ENCODE results near the gene ARHGEF38.

Gene ARHGEF38

DNA sequence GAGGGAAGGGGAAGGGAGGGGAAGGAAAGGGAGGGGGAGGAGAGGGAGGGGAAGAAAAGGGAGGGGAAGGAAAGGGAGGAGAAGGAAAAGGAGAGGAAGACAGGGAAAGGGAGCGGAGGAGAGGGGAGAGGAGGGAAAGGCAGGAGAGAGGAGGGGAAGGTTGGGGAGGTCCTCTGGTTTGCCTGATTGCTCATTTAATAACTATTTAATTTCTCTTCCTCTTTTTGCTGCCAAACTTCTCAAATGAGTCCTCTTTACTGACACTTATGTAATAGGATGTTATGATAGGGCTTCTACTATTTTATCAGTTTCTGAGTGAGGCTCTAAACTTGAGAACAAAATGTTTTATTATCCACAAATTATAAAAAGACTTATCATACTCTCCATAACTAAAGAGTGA is 43.1 kb upstream of the ARHGEF38 start:
- H3K27ac ChIP-seq (ENCODE audit: low read depth, low read length), result no peak overlapping the region
- no peak overlapping the region for H3K4me3 ChIP-seq (ENCODE audit: low read length)
- TF ChIP-seq EZH2phosphoT487 (IDR thresholded peaks at IDR 0.05; ENCODE audit: borderline replicate concordance, low read length), result no peak
- TF ChIP-seq, protein P1, sequence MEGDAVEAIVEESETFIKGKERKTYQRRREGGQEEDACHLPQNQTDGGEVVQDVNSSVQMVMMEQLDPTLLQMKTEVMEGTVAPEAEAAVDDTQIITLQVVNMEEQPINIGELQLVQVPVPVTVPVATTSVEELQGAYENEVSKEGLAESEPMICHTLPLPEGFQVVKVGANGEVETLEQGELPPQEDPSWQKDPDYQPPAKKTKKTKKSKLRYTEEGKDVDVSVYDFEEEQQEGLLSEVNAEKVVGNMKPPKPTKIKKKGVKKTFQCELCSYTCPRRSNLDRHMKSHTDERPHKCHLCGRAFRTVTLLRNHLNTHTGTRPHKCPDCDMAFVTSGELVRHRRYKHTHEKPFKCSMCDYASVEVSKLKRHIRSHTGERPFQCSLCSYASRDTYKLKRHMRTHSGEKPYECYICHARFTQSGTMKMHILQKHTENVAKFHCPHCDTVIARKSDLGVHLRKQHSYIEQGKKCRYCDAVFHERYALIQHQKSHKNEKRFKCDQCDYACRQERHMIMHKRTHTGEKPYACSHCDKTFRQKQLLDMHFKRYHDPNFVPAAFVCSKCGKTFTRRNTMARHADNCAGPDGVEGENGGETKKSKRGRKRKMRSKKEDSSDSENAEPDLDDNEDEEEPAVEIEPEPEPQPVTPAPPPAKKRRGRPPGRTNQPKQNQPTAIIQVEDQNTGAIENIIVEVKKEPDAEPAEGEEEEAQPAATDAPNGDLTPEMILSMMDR (IDR thresholded peaks at IDR 0.05; ENCODE audit: low read depth, low read length, poor library complexity, severe bottlenecking), result no peak

DNA sequence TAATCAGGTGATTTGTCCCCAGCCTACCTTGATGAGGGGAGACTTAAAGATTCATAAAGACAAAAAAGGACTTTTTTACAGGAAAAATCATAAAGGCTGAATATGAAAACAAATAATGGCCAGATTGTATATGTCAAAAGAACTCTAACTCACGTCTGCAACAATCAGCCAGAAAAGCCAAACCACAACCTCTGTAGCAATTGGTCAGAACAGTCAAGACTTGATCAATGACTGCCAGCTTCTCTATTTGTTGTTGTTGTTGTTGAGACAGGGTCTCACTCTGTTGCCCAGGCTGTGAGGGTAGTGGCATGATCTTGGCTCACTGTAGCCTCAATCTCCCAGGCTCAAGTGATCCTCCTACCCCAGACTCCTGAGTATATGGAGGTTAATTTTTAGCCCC is 42.7 kb upstream of the ARHGEF38 start:
- H3K79me2 ChIP-seq (ENCODE audit: control insufficient read depth, low read length), result no peaks in the 10 kb centered on the region
- H3K4me3 ChIP-seq (ENCODE audit: low read length), result no peak overlapping the region
- H3K27me3 ChIP-seq (ENCODE audit: control insufficient read depth, low read length), result no peaks in the 10 kb centered on the region
- peaks cover 10% of the 10 kb centered on the region for H3K4me1 ChIP-seq (ENCODE audit: control insufficient read depth, low read length)
- H3K9me3 ChIP-seq (ENCODE audit: control insufficient read depth, insufficient read depth, low read length), result no peaks in the 10 kb centered on the region
- H4K20me1 ChIP-seq (ENCODE audit: control insufficient read depth, insufficient read depth, low read depth, low read length), result no peaks in the 10 kb centered on the region
- no peak for TF ChIP-seq EZH2phosphoT487 (IDR thresholded peaks at IDR 0.05; ENCODE audit: borderline replicate concordance, low read length)
- no peak overlapping the region for H3K4me2 ChIP-seq (ENCODE audit: low read length)
- H3F3A ChIP-seq (ENCODE audit: control insufficient read depth, insufficient read depth), result no peaks in the 10 kb centered on the region
- H3K9me2 ChIP-seq (replicated peaks; ENCODE audit: control insufficient read depth, low read length), result no peaks in the 10 kb centered on the region
- H3K36me3 ChIP-seq (ENCODE audit: control insufficient read depth, low read length), result no peaks in the 10 kb centered on the region
- no peak overlapping the region for H3K27ac ChIP-seq (ENCODE audit: low read depth, low read length)

More for the DNA sequence above, 43.1 kb upstream of the ARHGEF38 start:
- Histone ChIP-seq H3K4me2 (ENCODE audit: low read length) (no peak overlapping the region), H4K20me1 (ENCODE audit: control insufficient read depth, insufficient read depth, low read depth, low read length) (no peaks in the 10 kb centered on the region), H3K9me3 (ENCODE audit: control insufficient read depth, insufficient read depth, low read length) (no peaks in the 10 kb centered on the region), H3K27me3 (ENCODE audit: control insufficient read depth, low read length) (no peaks in the 10 kb centered on the region), H3K9me2 (replicated peaks; ENCODE audit: control insufficient read depth, low read length) (no peaks in the 10 kb centered on the region), H3K4me1 (ENCODE audit: control insufficient read depth, low read length) (peaks cover 10% of the 10 kb centered on the region), H3F3A (ENCODE audit: control insufficient read depth, insufficient read depth) (no peaks in the 10 kb centered on the region), H3K36me3 (ENCODE audit: control insufficient read depth, low read length) (no peaks in the 10 kb centered on the region), H3K79me2 (ENCODE audit: control insufficient read depth, low read length) (no peaks in the 10 kb centered on the region)

DNA sequence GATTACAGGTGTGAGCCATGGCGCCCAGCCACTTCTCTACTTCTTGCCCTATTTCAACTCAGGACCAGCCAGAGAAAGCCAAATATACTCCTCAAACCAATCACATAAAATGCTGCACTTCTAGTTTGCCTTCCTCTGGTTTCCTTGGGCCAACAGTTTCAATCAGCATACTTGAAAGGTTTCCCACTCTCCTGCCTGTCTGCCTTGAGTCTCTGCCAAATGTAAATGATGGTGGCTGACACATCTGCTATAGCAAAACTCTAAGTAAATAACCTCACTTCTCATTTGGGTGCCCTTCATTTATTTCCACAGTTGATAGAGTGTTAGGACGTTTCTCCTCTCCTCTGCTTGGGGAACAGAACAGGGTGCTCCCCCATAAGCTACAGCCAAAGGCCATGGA is 42.2 kb upstream of the ARHGEF38 start:
- TF ChIP-seq, protein P1 (IDR thresholded peaks at IDR 0.05; ENCODE audit: low read depth, low read length, poor library complexity, severe bottlenecking), result no peak
- no peak for TF ChIP-seq EZH2phosphoT487 (IDR thresholded peaks at IDR 0.05; ENCODE audit: borderline replicate concordance, low read length)
- Histone ChIP-seq H3K27me3 (ENCODE audit: control insufficient read depth, low read length) (no peaks in the 10 kb centered on the region), H3K9me3 (ENCODE audit: control insufficient read depth, insufficient read depth, low read length) (no peaks in the 10 kb centered on the region), H3K79me2 (ENCODE audit: control insufficient read depth, low read length) (no peaks in the 10 kb centered on the region), H3K36me3 (ENCODE audit: control insufficient read depth, low read length) (no peaks in the 10 kb centered on the region), H3K4me2 (ENCODE audit: low read length) (no peak overlapping the region), H4K20me1 (ENCODE audit: control insufficient read depth, insufficient read depth, low read depth, low read length) (no peaks in the 10 kb centered on the region), H3K9me2 (replicated peaks; ENCODE audit: control insufficient read depth, low read length) (no peaks in the 10 kb centered on the region), H3F3A (ENCODE audit: control insufficient read depth, insufficient read depth) (no peaks in the 10 kb centered on the region), H3K4me1 (ENCODE audit: control insufficient read depth, low read length) (peaks cover 10% of the 10 kb centered on the region), H3K4me3 (ENCODE audit: low read length) (no peak overlapping the region), H3K27ac (ENCODE audit: low read depth, low read length) (no peak overlapping the region)

DNA sequence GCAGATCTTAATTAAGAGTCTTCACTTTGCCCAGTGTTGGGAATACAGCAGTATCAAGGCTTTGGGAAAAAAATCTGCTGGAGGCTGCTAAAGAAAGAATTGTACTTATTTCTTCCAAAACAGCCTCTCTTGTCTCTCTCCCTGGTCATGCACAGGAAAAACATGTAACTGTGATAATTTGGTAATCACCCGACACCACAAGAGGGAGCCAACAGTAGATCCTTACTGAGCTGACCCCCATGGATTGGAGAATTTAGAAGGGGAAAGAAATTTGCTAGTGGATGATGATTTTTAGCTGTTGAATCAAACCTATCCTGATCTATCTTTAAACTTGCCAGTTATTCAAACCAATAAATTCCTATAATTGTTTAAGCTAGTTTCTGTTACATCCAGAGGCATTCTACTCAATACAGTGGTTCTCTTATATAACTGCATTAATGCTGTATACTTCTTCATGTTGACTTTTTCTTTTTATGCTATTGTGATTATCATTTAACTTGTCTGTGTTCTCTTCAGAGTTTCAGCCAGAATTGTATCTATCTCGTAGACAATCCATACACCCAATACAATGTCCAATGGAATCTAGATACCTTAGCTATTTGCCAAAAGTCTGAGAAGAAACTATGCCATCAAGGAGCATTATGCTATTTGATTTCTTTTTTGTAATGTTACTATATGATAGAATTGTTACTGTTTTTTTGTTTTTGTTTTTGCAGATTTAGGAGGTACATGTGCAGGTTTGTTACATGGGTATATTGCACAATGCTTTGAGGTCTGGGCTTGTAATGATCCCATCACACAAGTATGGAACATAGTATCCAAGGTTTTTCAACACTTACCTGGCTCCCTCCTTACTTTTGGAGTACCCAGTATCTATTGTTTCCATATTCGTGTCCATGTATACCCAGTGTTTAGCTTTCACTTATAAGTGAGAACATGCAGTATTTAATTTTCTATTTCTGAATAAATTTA is 31.3 kb upstream of the ARHGEF38 start:
- no peak overlapping the region for H3K4me2 ChIP-seq (ENCODE audit: low read length)
- no peak for TF ChIP-seq EZH2phosphoT487 (IDR thresholded peaks at IDR 0.05; ENCODE audit: borderline replicate concordance, low read length)
- TF ChIP-seq, protein P1 (IDR thresholded peaks at IDR 0.05; ENCODE audit: low read depth, low read length, poor library complexity, severe bottlenecking), result peak; percentile 76
- H3K9me3 ChIP-seq (ENCODE audit: control insufficient read depth, insufficient read depth, low read length), result no peaks in the 10 kb centered on the region
- no peaks in the 10 kb centered on the region for H4K20me1 ChIP-seq (ENCODE audit: control insufficient read depth, insufficient read depth, low read depth, low read length)
- H3K4me3 ChIP-seq (ENCODE audit: low read length), result no peak overlapping the region
- H3F3A ChIP-seq (ENCODE audit: control insufficient read depth, insufficient read depth), result no peaks in the 10 kb centered on the region
- H3K4me1 ChIP-seq (ENCODE audit: control insufficient read depth, low read length), result no peaks in the 10 kb centered on the region
- no peak overlapping the region for H3K27ac ChIP-seq (ENCODE audit: low read depth, low read length)
- peaks cover 10% of the 10 kb centered on the region; the same call in 1 of the 2 replicates for H3K27me3 ChIP-seq (ENCODE audit: control insufficient read depth, low read length)
- no peaks in the 10 kb centered on the region for H3K36me3 ChIP-seq (ENCODE audit: control insufficient read depth, low read length)
- H3K79me2 ChIP-seq (ENCODE audit: control insufficient read depth, low read length), result no peaks in the 10 kb centered on the region
- no peaks in the 10 kb centered on the region for H3K9me2 ChIP-seq (replicated peaks; ENCODE audit: control insufficient read depth, low read length)

All from DOHH2 (cell line).